Cerebellar nuclear complex (tissue), 1 donor: ENCODE results near the gene TNFRSF1B.
A peak's percentile ranks its signal among the peaks of the same experiment; 100 is the strongest.

Experiments
- DNase-seq, 2 experiments: peaks; one replicate each; lab custom pipeline; 2025; lab: John Stamatoyannopoulos, UW

TNFRSF1B gene

GRCh38 chr1:12191242-12192032, 24.6 kb downstream of the TNFRSF1B start:
- DNase-seq, result no peak

GRCh38 chr1:12194666-12195216, 27.9 kb downstream of the TNFRSF1B start:
- no peak for DNase-seq

- DNase-seq, result no peak
Measured at GRCh38 chr1:12195416-12195815, 28.6 kb downstream of the TNFRSF1B start.

- DNase-seq, result no peak
Measured at GRCh38 chr1:12196641-12197482, 30.1 kb downstream of the TNFRSF1B start.

- no peak for DNase-seq
Measured at GRCh38 chr1:12197483-12197880, 30.7 kb downstream of the TNFRSF1B start.

GRCh38 chr1:12200208-12200607, 33.4 kb downstream of the TNFRSF1B start:
- no peak for DNase-seq

- no peak for DNase-seq
Measured at GRCh38 chr1:12201352-12202189, 34.8 kb downstream of the TNFRSF1B start.

- no peak for DNase-seq
Measured at GRCh38 chr1:12202190-12202497, 35.4 kb downstream of the TNFRSF1B start.

GRCh38 chr1:12202577-12202976, 35.8 kb downstream of the TNFRSF1B start:
- no peak for DNase-seq

GRCh38 chr1:12203216-12204007, 36.6 kb downstream of the TNFRSF1B start:
- DNase-seq, result no peak

GRCh38 chr1:12204140-12204539, 37.3 kb downstream of the TNFRSF1B start:
- no peak for DNase-seq

- DNase-seq, result no peak
Measured at GRCh38 chr1:12204754-12205658, 38.2 kb downstream of the TNFRSF1B start.

GRCh38 chr1:12206238-12206637, 39.4 kb downstream of the TNFRSF1B start:
- no peak for DNase-seq

GRCh38 chr1:12206792-12207424, 40.1 kb downstream of the TNFRSF1B start:
- no peak for DNase-seq

GRCh38 chr1:12208271-12208670, 41.5 kb downstream of the TNFRSF1B start:
- no peak for DNase-seq

GRCh38 chr1:12208764-12209494, 42.1 kb downstream of the TNFRSF1B start:
- DNase-seq, result peak in 1 of 2 experiments; percentile 53

GRCh38 chr1:12209495-12209832, 42.7 kb downstream of the TNFRSF1B start:
- DNase-seq, result no peak

- no peak for DNase-seq
Measured at GRCh38 chr1:12215118-12215961, 48.5 kb downstream of the TNFRSF1B start.
